K562 (cell line): Measurements from ENCODE around the gene RBM3. TPM values are rescaled to one million over a fixed set of nuclear protein-coding genes. Genes with fewer than 3 reads are reported as not detected.
A peak's percentile ranks its signal among the peaks of the same experiment; 100 is the strongest.

Experiments used
- ATAC-seq: fragments of 200-7000 bp; cut with Tn5 transposase; 3 replicates; pipeline ENCODE4 v1.9.1; 2020; ENCODE audit warnings: moderate library complexity
- BruUV-seq: library from RNA; stranded (reverse); fragments of 400-500 nt; replicated peaks from 2 replicates; lab custom pipeline; 2021; lab: Mats Ljungman, UMichigan
- CTCF ChIA-PET: fragments of 300-600 bp; formaldehyde crosslinking; extraction: SDS; loops from one replicate; lab custom pipeline; 2021; ENCODE audit warnings: low intra/inter-chr PET ratio; lab: Yijun Ruan, JAX
- POLR2A ChIA-PET: fragments of 300-600, 350-650 bp; sonication (Branson Sonifier 250); formaldehyde crosslinking; extraction: SDS; loops from one replicate; lab custom pipeline; 2021; ENCODE audit warnings: antibody characterized with exemption, inconsistent platforms; lab: Yijun Ruan, JAX
- DNase-seq, 4 experiments: peaks; one replicate each; pipeline versions ENCODE4 v3.0.0 to v3.0.0-alpha.2; 2011 to 2018; ENCODE audit warnings: low spot score in 3 of 4, mixed read lengths in 3 of 4; ENCODE audit errors: extremely low read depth in 1 of 4
- FAIRE-seq: peaks from 2 replicates; lab custom pipeline; 2011; peaks lifted over from hg19 to GRCh38; lab: Jason Lieb, UNC
- H2AFZ ChIP-seq: 2 replicates; pipeline ENCODE4 v1.6.0; 2011; ENCODE audit warnings: low read depth, low read length, control low read depth, inconsistent platforms
- H3K27ac ChIP-seq: fragments of 200-600 bp; 3 replicates; pipeline ENCODE4 v1.8.0; 2011; ENCODE audit warnings: low read depth, mild to moderate bottlenecking, control low read depth, inconsistent platforms, low read length, moderate library complexity, mixed read lengths; ENCODE audit errors: extremely low read depth
- H3K27me3 ChIP-seq, 2 experiments: fragments of 300-600 bp in 1 of 2; 2 replicates in 1 of 2; 3 replicates in 1 of 2; pipeline versions ENCODE4 v1.6.0 to v1.8.0; 2011; ENCODE audit warnings: inconsistent platforms in 2 of 2, low read length in 2 of 2, mild to moderate bottlenecking in 1 of 2, mixed read lengths in 1 of 2, moderate library complexity in 1 of 2; ENCODE audit not compliant: control insufficient read depth in 2 of 2, insufficient read depth in 2 of 2
- H3K36me3 ChIP-seq: fragments of 300-600 bp; 3 replicates; pipeline ENCODE4 v1.8.0; 2011; ENCODE audit warnings: mild to moderate bottlenecking, low read length, inconsistent platforms; ENCODE audit not compliant: control insufficient read depth, insufficient read depth
- H3K4me1 ChIP-seq, 2 experiments: fragments of 200-600 bp in 1 of 2; replicated peaks in 1 of 2; 2 replicates in 1 of 2; 3 replicates in 1 of 2; pipeline versions ENCODE4 v1.5.1 to v1.8.0; 2011; ENCODE audit warnings: inconsistent platforms in 2 of 2, low read length in 2 of 2, mild to moderate bottlenecking in 1 of 2, mixed read lengths in 1 of 2, moderate library complexity in 1 of 2; ENCODE audit not compliant: control insufficient read depth in 2 of 2, insufficient read depth in 2 of 2
- H3K4me2 ChIP-seq: 2 replicates; pipeline ENCODE4 v1.6.1; 2011; ENCODE audit warnings: low read length, control low read depth, inconsistent platforms, mixed read lengths; ENCODE audit not compliant: insufficient read depth
- H3K4me3 ChIP-seq: fragments of 200-600 bp; sonication (generic), shearing (Covaris generic); 2 replicates; pipeline ENCODE4 v1.5.1; 2016; ENCODE audit warnings: control low read depth, inconsistent platforms
- H3K79me2 ChIP-seq: fragments of 200-600 bp; 3 replicates; pipeline ENCODE4 v1.8.0; 2011; ENCODE audit warnings: low read length, inconsistent platforms; ENCODE audit not compliant: control insufficient read depth, insufficient read depth
- H3K9ac ChIP-seq, 2 experiments: 2 replicates each; pipeline versions ENCODE4 v1.6.0 to v1.6.1; 2011; ENCODE audit warnings: low read depth in 2 of 2, low read length in 2 of 2, control low read depth in 1 of 2, inconsistent platforms in 1 of 2, mild to moderate bottlenecking in 1 of 2, mixed read lengths in 1 of 2; ENCODE audit not compliant: insufficient read depth in 1 of 2
- H3K9me1 ChIP-seq: one replicate; pipeline ENCODE4 v1.6.0; 2011; ENCODE audit warnings: inconsistent platforms, mild to moderate bottlenecking, low read length, moderate library complexity; ENCODE audit not compliant: control insufficient read depth, insufficient read depth
- H3K9me3 ChIP-seq: replicated peaks from 2 replicates; pipeline ENCODE4 v1.5.1; 2011; ENCODE audit warnings: low read depth, low read length, inconsistent platforms; ENCODE audit not compliant: control insufficient read depth, insufficient read depth
- H4K20me1 ChIP-seq: replicated peaks from 2 replicates; pipeline ENCODE4 v1.6.1; 2011; ENCODE audit warnings: low read length, inconsistent platforms, mixed read lengths; ENCODE audit not compliant: control insufficient read depth, insufficient read depth
- CBFB ChIP-seq: sonication (generic); formaldehyde crosslinking; IDR thresholded peaks from 2 replicates; pipeline ENCODE4 v1.4.0; 2020; ENCODE audit warnings: mild to moderate bottlenecking, missing genetic modification reagents
- CHCHD3 ChIP-seq: fragments of 250-450 bp; sonication (Bioruptor Pico); IDR thresholded peaks from 2 replicates; pipeline ENCODE4 v2.1.2; 2022; ENCODE audit warnings: mild to moderate bottlenecking
- ESRRA ChIP-seq: fragments of 450-650 bp; IDR thresholded peaks from 2 replicates; pipeline ENCODE4 v1.6.1; 2014; ENCODE audit warnings: low read depth, mild to moderate bottlenecking, moderate library complexity, borderline replicate concordance
- FOSL1 ChIP-seq: fragments of 200-800 bp; sonication (Bioruptor generic); conservative IDR thresholded peaks from 2 replicates; pipeline ENCODE4 v1.6.1; 2016; ENCODE audit warnings: missing genetic modification characterization, missing compliant biosample characterization
- HNRNPH1 ChIP-seq: fragments of 200-400 bp; formaldehyde crosslinking; optimal IDR thresholded peaks from 2 replicates; pipeline ENCODE3; 2017; ENCODE audit warnings: low read depth, mild to moderate bottlenecking, low read length, moderate library complexity
- LCOR ChIP-seq: sonication (generic); formaldehyde crosslinking; IDR thresholded peaks from 2 replicates; pipeline ENCODE4 v1.8.0; 2022; ENCODE audit warnings: mild to moderate bottlenecking, missing genetic modification reagents
- TCFL5 ChIP-seq: fragments of 250-450 bp; sonication (Bioruptor Pico); conservative IDR thresholded peaks from 2 replicates; pipeline ENCODE4 v1.6.1; 2021; ENCODE audit warnings: mild to moderate bottlenecking, moderate library complexity, matching md5 sums
- ZFP30 ChIP-seq: fragments of 250-450 bp; sonication (Bioruptor Pico); IDR thresholded peaks from 2 replicates; pipeline ENCODE4 v1.8.0; 2022; ENCODE audit warnings: moderate library complexity, mild to moderate bottlenecking, inconsistent platforms, borderline replicate concordance
- ZNF584 ChIP-seq: fragments of 200-800 bp; sonication (Bioruptor generic); IDR thresholded peaks from 2 replicates; pipeline ENCODE4 v1.6.1; 2016; ENCODE audit warnings: low read depth, mild to moderate bottlenecking, missing genetic modification characterization, missing compliant biosample characterization
- ZNF586 ChIP-seq: fragments of 450-650 bp; formaldehyde crosslinking; conservative IDR thresholded peaks from 2 replicates; pipeline ENCODE4 v1.4.0; 2020; ENCODE audit warnings: mild to moderate bottlenecking, moderate library complexity
- WGBS: fragments of 100-300 bp; shearing (Covaris generic); methylation state at CpG from one replicate; pipeline ENCODE4 v1.1.6; 2016; ENCODE audit warnings: low coverage, mixed read lengths; ENCODE audit not compliant: insufficient coverage; ENCODE audit errors: missing lambda C conversion rate; 5-methylcytosine and 5-hydroxymethylcytosine counted together
- in situ Hi-C: fragments of 300-500 bp; cut with MboI; formaldehyde crosslinking; loops from 4 replicates; pipeline ENCODE4 v1.15.0; 2018; ENCODE audit warnings: inconsistent platforms, mixed read lengths
- intact Hi-C: fragments of 100-400 bp; cut with micrococcal nuclease; formaldehyde crosslinking; loops from 2 replicates; pipeline ENCODE4 v1.14.2; 2022
- polyA plus RNA-seq, 8 experiments: library from polyadenylated mRNA; depleted of rRNA in 4 of 8; stranded (reverse) in 5 of 8; unstranded in 3 of 8; fragments of >200 nt; fragmentation: Nextera tagmentation in 2 of 8; fragmentation: Illumina TruSeq in 1 of 8; extraction: Ambion mirVana in 2 of 8; extraction: Trizol in 1 of 8; gene quantifications; 2 replicates each; pipeline versions ENCODE4 v1.2.1 to v1.2.3, GENCODE V29; 2011 to 2014; ENCODE audit warnings: inconsistent platforms in 1 of 8, missing spikeins in 1 of 8
- total RNA-seq, 7 experiments: library from RNA; depleted of rRNA in 6 of 7; stranded (reverse); fragments of >200 nt in 6 of 7; fragmentation: Illumina TruSeq in 2 of 7; extraction: Trizol in 2 of 7; gene quantifications; 2 replicates each; pipeline versions ENCODE4 v1.2.1 to v1.2.3, GENCODE V29; 2011 to 2021; ENCODE audit warnings: low replicate concordance in 1 of 7
- TF ChIP-seq, protein P1 (sequence below): sonication (generic); IDR thresholded peaks from 2 replicates; pipeline ENCODE4 v1.6.1; 2016
- TF ChIP-seq, protein P2 (sequence below), 2 experiments: IDR thresholded peaks; 2 replicates each; pipeline ENCODE4 v1.6.1; 2012; ENCODE audit warnings: improper control_type of control experiment in 2 of 2, low read depth in 2 of 2, low read length in 2 of 2, borderline replicate concordance in 1 of 2

RBM3 gene
- total and polyA plus RNA-seq, 9 of the 15 experiments (the other 6 are each of a cell fraction or from before 2014, with no cell fraction given), result 70.3 to 272 (median 209) TPM

DNA sequence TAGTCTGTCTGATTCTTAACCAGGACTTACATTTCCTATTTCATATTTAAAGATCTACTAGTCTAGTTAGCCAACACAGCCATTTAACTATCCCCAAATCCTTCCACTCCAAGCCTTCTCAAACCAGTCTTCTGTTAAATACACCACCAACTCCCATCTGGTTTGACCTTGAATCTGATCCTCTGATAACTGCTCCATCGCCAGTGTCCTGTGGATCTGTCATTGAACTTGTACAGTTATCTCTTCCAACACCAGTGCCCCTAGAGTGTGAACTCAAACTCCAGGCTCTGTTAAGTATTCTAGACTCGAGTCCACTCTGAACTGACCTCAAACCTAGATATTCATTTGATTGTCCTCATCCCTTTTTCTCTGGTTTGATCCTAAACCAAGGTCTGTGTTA is 37.4 kb downstream of the RBM3 start:
- WGBS, result 11% methylated on average over 2 of the region's 2 CpGs
- H3K27ac ChIP-seq, result no peak overlapping the region
- ATAC-seq (peak; percentile 51; the same call in 2 of the 3 replicates), FAIRE-seq (no peak), DNase-seq (peak in 2 of 4 experiments; percentile 9 to 23)
- no peaks in the 10 kb centered on the region for H3K79me2 ChIP-seq
- TF ChIP-seq, protein P1, sequence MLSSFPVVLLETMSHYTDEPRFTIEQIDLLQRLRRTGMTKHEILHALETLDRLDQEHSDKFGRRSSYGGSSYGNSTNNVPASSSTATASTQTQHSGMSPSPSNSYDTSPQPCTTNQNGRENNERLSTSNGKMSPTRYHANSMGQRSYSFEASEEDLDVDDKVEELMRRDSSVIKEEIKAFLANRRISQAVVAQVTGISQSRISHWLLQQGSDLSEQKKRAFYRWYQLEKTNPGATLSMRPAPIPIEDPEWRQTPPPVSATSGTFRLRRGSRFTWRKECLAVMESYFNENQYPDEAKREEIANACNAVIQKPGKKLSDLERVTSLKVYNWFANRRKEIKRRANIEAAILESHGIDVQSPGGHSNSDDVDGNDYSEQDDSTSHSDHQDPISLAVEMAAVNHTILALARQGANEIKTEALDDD, result peak; percentile 89
- TF ChIP-seq LCOR (CRISPR knock-in tag) (no peak), ESRRA (peak; percentile 91)
- H3K4me1 ChIP-seq, result no peaks in the 10 kb centered on the region; a peak in 2 of 5 replicates
- no peak overlapping the region for H3K9ac ChIP-seq
- ChIA-PET CTCF (no interaction called here), POLR2A (no interaction called here)
- H2AFZ ChIP-seq, result no peak overlapping the region
- in situ Hi-C loops, result no loop called here
- H4K20me1 ChIP-seq, result no peaks in the 10 kb centered on the region
- H3K27me3 ChIP-seq, result no peaks in the 10 kb centered on the region
- BruUV-seq, result no TSS peak
- H3K4me3 ChIP-seq, result no peak overlapping the region
- no peaks in the 10 kb centered on the region for H3K36me3 ChIP-seq
- no peaks in the 10 kb centered on the region for H3K9me1 ChIP-seq
- no peak overlapping the region for H3K4me2 ChIP-seq
- intact Hi-C loops, result no loop called here
- H3K9me3 ChIP-seq, result no peaks in the 10 kb centered on the region

DNA sequence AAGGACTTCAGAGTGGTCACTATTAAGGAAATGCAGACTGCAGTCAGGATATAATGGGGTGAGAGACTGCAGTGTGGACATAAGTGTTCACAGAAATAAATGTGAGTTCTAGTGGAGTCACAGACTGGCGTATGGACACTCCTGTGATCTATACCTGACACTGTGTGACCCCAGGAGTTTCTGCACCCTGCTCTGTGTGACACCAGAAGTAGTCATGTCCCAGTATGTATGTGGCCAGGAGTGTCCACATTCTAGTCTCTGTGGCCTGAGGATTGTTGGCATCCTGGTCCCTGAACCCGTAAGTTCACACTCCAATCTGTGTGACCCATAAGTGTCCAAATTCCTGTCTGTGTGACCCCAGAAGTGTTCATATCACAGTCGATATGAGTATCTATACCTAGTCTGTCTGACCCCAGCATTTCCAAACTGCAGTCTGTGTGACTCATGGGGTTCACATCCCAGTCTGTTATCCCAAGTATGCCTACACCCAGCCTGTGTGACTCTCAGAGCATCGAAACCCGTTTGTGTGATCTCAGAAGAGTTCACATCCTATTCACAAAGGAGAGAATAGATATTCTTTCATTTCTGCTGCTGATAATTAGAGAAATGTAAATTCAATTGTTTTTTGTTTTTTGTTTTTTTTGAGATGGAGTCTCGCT is 39.3 kb downstream of the RBM3 start:
- Histone ChIP-seq H3K27me3 (no peaks in the 10 kb centered on the region), H3K79me2 (no peaks in the 10 kb centered on the region), H3K9ac (no peak overlapping the region), H3K9me1 (no peaks in the 10 kb centered on the region), H3K4me1 (peaks cover 4 to 13% of the 10 kb centered on the region in 2 experiments; a peak in 3 of 5 replicates), H4K20me1 (no peaks in the 10 kb centered on the region), H3K4me3 (no peak overlapping the region), H3K36me3 (no peaks in the 10 kb centered on the region), H2AFZ (no peak overlapping the region), H3K9me3 (no peaks in the 10 kb centered on the region), H3K27ac (no peak overlapping the region), H3K4me2 (no peak overlapping the region)
- in situ Hi-C loops (no loop called here), intact Hi-C loops (no loop called here)
- WGBS, result 54% methylated on average over 5 of the region's 6 CpGs
- no TSS peak for BruUV-seq
- CTCF ChIA-PET, result no interaction called here
- POLR2A ChIA-PET, result no interaction called here
- DNase-seq, result no peak
- no peak for ATAC-seq
- peak; percentile 69 for FAIRE-seq
- TF ChIP-seq CHCHD3 (CRISPR knock-in tag) (no peak), ZFP30 (CRISPR knock-in tag) (no peak), ZNF586 (no peak), HNRNPH1 (no peak), TCFL5 (CRISPR knock-in tag) (no peak), FOSL1 (tag) (no peak), ZNF584 (no peak), CBFB (CRISPR knock-in tag) (no peak)
- TF ChIP-seq, protein P2, sequence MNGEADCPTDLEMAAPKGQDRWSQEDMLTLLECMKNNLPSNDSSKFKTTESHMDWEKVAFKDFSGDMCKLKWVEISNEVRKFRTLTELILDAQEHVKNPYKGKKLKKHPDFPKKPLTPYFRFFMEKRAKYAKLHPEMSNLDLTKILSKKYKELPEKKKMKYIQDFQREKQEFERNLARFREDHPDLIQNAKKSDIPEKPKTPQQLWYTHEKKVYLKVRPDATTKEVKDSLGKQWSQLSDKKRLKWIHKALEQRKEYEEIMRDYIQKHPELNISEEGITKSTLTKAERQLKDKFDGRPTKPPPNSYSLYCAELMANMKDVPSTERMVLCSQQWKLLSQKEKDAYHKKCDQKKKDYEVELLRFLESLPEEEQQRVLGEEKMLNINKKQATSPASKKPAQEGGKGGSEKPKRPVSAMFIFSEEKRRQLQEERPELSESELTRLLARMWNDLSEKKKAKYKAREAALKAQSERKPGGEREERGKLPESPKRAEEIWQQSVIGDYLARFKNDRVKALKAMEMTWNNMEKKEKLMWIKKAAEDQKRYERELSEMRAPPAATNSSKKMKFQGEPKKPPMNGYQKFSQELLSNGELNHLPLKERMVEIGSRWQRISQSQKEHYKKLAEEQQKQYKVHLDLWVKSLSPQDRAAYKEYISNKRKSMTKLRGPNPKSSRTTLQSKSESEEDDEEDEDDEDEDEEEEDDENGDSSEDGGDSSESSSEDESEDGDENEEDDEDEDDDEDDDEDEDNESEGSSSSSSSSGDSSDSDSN (IDR thresholded peaks at IDR 0.05; ENCODE audit: borderline replicate concordance in 1 of 2, low read depth in 2 of 2, low read length in 2 of 2), result no peak
